NOMO-1 treated with DMSO at 0.1 percent for 48 hours (cell line): ENCODE measurements around the gene GRPEL2.
"Not testable (repeated sequence)": the region's sequence is repeated elsewhere in the genome, so short reads cannot be mapped to it uniquely, and the experiment has no call there.

Source experiments
- DNase-seq: peaks from one replicate; lab custom pipeline; 2025; ENCODE audit not compliant: unreplicated experiment; lab: John Stamatoyannopoulos, UW

GRPEL2 gene

DNA sequence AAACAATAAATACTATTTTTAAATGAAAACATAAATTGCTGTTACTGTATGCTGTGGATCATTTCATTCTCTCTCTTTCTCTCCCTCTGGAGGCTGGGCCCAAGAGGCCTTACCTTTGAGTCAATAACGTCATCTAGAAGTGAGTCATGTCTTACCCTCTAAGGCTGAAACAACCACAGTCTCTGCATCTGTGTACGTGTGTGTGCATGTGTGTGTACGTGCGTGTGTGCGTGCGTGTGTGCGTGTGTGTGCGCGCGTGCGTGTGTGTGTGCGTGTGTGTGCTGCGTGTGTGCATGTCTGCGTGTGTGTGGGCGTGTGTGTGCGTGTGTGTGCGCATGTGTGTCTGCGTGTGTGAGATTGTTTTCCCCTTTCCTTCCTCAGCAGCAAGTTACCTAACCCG is 47.4 kb downstream of the GRPEL2 start:
- no peak for DNase-seq

DNA sequence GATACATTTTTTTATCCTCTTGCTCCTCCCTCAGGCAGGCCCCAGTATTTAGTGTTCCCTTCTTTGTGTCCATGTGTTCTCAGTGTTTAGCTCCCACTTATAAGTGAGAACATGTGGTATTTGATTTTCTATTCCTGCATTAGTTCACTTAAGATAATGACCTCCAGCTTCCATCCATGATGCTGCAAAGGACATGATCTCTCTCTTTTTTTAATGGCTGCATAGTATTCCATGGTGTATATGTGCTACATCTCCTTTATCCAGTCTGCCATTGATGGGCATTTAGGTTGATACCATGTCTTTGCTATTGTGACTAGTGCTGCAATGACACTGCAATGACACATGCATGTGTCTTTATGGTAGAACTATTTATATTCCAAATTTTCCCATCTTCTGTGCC is 49.7 kb downstream of the GRPEL2 start:
- not testable (repeated sequence) for DNase-seq

DNA sequence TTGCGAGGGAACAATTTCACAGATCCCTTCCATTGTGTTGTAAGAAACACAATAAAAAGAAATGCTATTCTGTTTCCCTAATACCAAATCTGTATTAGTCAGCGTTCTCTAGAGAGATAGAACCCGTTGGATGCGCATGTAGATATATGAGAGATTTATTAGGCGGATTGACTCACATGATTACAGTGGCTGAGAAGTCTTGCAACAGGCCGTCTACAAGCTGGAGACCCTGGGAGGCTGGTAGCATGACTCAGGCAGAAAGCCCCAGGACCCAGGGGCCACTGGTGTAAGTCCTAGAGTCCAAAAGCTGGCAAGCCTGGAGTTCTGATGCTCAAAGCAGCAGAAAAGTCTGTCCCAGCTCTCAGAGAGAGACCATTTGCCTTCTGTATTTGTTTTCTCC is 52.2 kb downstream of the GRPEL2 start:
- peak; percentile 12 for DNase-seq

DNA sequence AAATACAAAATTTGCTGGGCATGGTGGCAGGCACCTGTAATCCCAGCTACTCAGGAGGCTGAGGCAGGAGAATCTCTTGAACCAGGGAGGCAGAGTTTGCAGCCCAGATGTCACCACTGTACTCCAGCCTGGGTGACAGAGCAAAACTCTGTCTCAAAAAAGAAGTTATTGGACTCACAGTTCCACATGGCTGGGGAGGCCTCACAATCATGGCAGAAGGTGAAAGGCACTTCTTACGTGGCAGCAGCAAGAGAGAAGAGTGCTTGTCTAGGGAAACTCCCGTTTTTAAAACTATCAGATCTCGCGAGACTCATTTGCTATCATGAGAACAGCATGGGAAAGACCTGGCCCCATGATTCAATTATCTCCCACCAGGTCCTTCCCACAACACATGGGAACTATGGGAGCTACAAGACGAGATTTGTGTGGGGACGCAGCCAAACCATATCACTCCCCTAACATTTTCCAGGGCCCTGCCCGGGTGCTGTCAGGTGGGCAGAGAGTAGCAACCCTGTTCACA is 53.5 kb downstream of the GRPEL2 start:
- not testable (repeated sequence) for DNase-seq

DNA sequence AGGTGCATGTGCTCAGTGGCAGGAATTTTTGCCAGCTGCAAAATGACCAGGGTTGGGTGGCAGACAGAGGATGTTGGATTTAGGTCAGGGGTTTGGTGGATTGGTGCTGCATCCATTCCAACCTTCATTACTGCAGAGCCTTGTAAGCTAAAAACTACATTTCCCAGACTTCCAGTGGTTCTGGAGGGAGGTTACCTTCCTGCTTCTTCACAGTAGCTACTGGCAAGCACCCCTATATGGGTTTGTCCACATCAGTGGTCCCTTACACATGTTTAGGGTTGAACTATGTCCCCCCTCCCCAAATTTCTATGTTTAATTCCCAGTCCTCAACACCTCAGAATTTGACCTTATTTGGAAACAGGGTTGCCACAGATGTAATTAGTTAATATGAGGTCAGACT is 54.5 kb downstream of the GRPEL2 start:
- DNase-seq: no peak

DNA sequence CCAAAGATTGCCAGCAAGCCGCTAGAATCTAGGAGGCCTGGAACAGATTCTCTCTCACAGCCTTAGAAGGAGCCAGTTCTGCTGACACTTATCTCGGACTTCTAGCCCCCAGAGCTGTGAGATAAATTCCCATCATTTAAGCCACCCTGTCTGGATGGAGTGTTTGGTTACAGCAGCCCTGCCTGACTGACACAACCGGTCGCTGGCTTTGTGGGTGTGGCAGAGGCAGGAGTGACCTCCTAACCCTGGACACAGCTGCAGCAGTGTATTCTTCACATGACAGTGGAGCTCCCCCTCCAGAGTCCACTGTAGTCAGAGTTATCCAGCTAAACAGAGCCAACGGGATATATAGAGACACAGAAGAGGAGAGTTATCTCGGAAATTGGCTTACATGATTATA is 55.0 kb downstream of the GRPEL2 start:
- DNase-seq: no peak

DNA sequence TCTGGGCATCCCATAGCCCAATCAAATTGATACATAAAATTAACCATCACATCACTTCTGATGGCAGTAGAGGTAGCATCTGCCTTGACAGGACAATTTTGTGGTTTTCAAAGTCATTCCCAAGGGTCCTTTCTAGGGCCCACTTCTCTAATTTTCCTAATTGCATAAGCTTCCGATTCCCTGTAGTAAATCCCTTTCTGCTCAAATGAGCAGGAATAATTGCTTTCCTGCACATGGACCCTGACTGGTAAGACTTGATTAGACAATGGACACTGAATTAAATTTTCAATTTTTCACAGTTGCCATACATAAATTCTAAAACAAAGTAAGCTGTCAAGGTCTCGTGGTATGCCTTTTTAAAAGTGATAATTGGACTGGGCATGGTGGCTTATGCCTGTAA is 55.8 kb downstream of the GRPEL2 start:
- DNase-seq: no peak

DNA sequence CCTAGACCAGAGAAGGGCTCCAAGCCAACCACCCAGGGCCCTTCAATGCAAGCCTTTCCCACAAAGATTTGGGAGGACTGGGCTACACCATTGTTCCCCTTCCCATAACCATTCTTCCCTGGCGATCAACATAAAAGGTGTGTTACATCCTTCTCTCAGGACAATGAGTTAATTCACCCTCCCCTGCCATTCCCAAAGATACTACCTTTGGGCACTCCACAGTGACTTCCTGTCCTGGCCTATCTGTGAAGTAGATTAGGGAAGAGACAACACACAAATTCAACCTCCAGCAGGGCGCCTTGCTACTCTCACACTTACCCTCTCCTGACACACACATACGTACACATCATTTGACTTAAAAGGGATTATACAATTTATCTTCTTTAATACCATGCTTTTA is 57.0 kb downstream of the GRPEL2 start:
- DNase-seq: no peak
